SIG-M5 treated with dmso at 0.1 percent for 504 hours (cell line): ENCODE measurements around the gene GFRAL.
"Not testable (repeated sequence)": the region's sequence is repeated elsewhere in the genome, so short reads cannot be mapped to it uniquely, and the experiment has no call there.

Experiments
- DNase-seq: peaks from one replicate; lab custom pipeline; 2025; ENCODE audit not compliant: unreplicated experiment; lab: John Stamatoyannopoulos, UW

The GFRAL gene, protein sequence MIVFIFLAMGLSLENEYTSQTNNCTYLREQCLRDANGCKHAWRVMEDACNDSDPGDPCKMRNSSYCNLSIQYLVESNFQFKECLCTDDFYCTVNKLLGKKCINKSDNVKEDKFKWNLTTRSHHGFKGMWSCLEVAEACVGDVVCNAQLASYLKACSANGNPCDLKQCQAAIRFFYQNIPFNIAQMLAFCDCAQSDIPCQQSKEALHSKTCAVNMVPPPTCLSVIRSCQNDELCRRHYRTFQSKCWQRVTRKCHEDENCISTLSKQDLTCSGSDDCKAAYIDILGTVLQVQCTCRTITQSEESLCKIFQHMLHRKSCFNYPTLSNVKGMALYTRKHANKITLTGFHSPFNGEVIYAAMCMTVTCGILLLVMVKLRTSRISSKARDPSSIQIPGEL

DNA sequence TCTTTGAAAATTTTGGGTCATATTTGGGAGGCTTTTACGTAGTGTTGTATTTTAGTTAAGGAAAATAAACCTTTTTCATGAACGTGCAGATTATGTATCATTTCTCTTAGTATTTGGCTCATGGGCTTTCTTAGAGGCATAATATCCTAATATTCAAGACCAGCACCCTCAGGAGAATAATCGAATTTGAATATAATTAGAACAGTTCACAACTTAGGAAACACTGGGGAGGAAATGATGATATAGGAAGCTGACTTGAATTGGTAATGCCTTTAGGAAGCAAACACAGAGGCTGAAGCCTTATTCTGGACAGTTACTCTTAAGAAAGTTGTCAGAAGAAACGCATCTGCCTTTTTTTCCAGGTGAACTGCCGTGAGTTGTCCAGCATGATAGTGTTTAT is at the start of gene GFRAL:
TSS of gene GFRAL (plus strand) at position 301 of the 400 bp plus-strand sequence. CDS start at position 387, 86 bp downstream.
- DNase-seq, result no peak

DNA sequence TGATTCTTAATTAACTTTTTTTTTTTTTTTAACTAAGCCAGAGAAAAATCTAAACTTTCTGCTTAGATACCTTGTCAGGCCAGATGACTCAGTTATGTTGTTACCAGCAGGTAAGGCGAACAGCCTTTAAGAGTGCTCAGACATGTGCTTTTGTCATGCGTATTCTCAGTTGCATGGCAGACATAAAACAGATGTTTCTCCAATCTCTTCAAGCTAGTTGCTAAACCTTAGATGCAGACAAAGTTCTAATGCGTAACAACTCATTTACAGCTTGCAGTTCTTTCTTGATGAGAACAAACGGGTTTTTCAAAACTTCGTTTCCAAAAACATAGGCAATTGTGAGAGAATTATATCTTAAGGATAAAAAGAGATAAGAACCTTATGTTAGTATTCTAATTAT is 49.6 kb upstream of the GFRAL start:
- no peak for DNase-seq

DNA sequence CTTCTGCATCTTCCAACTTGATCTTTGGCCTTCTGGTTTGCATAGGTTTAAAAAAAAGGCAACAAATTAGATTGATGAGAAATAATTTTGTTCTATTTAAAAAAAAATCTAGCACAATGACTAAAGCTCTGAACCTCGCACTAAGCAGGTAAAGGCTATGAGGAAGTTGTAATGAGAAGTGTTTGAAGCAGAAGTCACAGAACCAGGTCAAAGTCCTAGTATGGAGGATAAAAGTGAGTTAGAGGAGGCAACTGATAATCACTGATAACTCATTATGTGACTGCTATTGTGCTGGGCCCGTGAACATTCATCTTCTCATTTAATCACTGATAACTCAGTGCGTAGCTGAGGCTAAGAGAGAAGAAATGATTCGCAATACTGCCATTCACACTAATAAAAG is 46.1 kb upstream of the GFRAL start:
- no peak for DNase-seq

DNA sequence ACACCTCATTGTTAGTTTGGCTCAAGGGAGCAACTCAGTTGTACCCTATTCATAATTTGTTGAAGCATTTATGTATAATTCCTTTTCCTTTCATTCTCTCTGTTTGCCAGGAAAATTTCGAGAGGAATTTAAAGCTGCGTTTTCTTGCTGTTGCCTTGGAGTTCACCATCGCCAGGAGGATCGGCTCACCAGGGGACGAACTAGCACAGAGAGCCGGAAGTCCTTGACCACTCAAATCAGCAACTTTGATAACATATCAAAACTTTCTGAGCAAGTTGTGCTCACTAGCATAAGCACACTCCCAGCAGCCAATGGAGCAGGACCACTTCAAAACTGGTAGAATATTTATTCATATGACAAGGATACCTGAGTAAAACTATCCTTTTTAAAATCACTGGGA is 45.2 kb upstream of the GFRAL start:
- DNase-seq, result no peak

DNA sequence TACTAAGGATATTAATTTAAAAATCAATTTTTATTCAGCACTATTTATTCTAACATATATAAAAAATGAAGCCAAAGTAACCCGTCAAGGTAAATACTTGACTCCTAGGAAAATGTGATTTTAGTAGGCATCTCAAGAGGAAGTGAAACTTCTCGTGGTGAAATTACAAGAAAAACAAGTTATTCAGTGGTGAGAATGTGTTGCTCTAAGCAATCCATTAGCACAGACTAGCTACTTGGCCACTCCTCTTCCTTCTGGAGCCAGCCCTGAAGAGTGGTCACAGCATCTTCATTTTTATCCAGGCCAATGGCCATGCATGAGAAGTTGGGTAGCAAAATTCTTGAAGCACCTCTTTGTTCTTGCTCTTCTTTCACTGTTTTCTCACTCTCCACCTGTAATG is 40.4 kb upstream of the GFRAL start:
- DNase-seq, result peak; percentile 48

DNA sequence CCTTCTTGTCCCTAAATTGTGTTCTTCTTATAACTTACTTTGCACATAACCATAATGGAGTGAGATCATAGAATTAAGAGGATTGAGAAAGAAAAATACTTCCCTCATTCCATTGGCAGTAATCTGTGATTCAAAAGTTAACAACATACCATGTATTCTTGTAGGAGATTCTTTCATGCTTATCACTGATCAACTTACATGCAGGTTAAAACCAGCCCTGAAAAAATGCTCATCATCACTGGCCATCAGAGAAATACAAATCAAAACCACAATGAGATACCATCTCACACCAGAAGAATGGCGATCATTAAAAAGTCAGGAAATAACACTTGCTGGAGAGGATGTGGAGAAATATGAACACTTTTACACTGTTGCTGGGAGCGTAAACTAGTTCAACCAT is 36.5 kb upstream of the GFRAL start:
- DNase-seq, result no peak

DNA sequence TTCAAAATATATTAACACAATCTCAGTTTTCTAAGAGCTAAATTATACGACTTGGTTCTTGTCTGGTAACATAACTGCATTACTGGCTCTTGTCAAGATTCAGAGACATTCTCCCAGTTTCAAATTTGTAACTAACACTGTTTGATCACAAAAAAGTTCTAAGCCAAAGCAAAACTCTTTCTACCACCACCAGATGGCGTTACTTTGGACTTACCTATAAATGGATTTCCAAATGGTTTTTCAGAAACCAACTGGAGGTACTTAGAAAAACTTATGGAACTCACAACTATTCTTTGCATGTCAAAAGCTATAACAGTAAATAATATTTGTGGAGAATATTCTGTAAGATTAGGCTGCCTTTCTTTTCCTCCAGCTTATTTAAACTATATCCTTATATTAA is 34.2 kb upstream of the GFRAL start:
- peak; percentile 13 for DNase-seq

DNA sequence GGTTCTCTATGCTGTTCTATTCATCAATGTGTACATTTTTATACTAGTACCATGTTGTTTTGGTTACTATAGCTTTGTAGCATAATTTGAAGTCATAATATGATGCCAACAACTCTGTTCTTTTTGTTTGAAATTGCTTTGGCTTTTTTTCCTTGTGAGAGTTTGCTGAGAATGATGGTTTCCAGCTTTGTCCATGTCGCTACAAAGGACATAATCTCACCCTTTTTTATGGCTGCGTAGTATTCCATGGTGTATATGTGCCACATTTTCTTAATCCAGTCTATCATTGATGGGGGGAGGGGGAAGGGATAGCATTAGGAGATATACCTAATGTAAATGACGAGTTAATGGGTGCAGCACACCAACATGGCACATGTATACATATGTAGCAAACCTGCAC is 30.1 kb upstream of the GFRAL start:
- not testable (repeated sequence) for DNase-seq

DNA sequence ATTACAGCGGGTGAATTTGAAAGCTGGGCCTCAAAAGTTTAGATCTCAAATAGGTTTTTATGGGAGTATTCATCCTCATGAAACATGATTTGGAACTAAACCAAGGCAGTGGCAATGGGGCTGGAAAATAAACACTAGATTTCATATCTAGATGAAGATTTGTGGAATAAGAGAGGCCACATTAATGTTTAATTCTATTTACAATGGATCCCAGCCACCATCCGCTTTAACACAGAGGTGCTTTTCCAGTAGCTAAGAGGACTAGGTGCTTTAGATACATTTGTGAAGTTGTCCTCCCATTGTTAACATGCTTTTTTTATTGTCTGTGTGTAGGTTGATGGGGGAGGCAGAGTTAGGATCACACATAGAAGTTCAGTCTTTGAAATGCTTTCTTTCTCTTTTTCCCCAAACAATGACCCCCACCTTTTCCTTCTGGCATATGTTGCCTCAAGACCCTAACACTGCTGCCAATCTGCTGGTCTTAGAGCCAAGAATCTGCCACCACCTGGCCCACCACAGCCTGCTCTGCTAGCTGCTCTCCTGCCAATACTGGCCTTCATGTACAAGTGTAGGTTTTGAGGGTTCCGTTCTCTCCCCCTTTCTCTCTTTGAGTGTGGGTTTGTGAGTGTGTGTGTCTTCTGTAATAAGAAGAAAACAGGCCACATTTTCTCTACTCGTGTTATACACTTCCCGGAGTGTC is 27.8 kb upstream of the GFRAL start:
- DNase-seq, result no peak

DNA sequence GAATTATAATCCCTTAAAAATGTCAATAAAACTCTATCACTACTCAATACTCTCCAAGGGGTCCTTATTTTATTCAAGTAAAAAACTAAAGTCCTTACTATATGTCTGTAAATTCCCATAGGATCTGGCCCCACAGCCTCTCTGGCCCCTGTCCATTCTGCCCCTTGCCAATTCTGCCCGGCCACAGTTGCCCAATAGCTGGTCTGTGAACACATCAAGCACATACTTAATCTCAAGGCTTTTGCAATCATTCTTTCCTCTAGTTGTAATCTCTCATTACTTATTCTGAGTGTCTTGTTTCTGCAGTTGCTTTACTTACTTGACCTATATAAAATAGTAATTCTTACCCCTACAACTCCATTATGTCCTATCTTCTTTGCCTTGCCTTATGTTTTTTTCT is 22.5 kb upstream of the GFRAL start:
- DNase-seq, result no peak

DNA sequence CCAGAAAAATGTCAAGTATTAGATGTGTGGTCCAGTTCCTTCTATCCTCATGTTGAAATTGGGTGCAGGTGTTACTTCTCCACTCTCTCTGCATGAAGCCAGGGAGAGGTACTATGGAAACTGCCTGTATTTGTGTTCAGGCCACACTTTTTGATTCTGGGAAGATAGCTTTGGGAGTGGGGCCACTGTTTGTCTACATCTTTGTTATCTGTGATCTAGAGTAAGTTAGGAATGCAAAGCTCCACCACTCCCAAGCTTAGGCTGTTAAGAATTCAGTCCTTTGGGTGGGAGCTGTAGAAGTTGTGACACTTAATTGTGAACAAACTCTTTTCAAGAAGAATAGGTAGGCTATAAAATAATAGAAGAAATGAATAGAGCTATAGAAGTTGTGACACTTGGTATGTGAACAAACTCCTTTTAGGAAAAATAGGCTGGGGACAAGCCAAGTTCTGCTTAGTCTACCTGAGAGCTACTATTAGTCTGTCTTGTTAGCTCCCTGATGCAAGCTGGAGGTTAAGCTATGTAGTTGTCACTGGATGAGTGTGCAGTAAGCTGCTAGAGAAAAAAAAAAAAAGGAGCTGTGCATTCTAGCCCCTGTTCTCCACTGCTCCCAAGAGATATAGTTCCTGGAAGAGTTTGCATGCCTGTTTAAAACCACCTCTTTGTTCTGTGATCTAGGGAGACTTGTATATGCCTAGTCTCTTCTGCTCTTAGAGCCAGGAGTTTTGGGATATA is 7.1 kb upstream of the GFRAL start:
- DNase-seq, result no peak

DNA sequence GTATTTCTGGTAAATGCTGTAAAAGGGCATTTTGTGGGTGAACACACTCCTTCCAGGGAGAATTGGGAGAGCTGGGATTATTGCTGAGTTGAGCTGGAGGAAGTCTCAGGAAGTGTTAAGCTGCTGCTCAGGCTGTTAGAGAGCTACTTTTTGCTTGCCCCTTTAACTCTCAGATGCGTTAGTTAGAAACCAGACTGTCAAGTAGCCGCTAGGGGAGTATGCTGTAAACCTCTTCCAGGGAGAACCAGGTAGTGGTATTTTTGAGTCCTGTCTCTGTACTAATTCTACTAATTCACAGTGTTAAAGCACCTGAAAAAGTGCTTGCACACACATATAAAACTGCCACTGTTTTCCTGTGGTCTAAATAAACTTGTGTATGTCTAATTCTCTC is 6.6 kb upstream of the GFRAL start:
- no peak for DNase-seq

DNA sequence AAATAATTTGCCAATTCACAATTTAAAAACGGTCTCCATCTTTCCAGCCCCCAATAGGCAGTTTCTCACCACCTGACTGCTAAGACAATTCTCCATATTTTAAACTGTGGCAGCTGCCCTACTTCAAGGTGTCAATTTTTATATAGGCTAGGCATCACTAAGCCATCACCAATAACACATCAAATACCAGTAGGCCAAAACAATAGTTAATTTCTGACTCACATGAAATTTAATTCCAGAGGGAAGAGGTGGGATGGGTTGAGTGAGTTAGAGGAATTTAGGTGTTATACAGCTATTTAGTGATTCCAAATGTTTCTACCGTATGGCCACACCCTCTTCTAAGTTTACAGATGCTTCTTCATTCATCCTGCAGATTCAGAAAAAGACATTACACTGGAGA is 49.9 kb downstream of the GFRAL start:
- DNase-seq, result no peak

DNA sequence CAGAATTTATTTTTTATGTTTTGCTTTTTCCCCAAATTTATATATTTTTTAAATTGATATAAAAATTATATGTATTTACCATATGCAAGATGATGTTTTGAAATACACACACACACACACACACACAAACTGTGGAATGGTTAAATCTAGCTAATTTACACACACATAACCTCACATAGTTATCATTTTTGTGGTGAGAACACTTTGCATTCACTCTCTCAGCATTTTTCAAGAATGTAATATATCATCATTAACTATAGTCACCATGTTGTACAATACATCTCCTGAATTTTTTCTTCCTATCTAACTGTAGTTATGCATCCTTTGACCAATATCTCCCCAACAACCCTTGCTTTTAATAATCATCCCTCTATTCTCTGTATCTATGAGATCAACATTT is 52.2 kb downstream of the GFRAL start:
- no peak for DNase-seq

DNA sequence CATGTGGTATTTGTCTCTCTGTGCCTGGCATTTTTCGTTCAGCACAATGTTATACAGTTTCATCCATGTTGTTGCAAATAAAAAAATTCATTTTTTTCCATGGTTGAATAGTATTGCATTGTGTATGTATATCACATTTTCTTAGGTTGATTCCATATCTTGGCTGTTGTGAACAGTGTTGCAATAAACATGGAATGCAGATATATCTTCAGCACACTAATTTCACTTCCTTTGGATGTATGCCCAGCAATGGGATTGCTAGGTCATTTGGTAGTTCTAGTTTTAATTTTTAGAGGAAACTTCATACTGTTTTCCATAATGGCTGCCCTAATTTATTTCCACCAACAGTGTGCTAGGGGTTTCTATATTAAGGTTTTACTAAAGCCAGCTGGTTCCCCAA is 52.6 kb downstream of the GFRAL start:
- DNase-seq, result no peak

DNA sequence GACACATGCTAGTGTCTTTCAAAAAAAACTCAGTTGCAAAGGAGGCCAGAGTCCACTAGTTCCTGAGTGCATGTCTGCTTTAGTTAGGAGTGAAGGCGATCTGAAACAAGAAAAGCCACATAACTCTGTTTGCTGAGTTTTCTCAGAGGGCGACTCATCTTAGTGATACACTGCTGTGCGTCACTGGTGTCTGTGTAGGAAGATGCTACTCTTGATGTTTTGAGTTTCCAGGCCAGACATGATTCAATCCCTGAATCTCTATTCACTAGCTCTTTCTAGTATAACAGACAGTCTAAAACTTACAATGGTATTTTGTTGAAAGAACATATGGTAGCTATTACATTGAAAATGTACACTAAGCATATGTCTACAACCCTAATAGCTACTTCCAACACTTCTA is 60.9 kb downstream of the GFRAL start:
- DNase-seq, result no peak

DNA sequence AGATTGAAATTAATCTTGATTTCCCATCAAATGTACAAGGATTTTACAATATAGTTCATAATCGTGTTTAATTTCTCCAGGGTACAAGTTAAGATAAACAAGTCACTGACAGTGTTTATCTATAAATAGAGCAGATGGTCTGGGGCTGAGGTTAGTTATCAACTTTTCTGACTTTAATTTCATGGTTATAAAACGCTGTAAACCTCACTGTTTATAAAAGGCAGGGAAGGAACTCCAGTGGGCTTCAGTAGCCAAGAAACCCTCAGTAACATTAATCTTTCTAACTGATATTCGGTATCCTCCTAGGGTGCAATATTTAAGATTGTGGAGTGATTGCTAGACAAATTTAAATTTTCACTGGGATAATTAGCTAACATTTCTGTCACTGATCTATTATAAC is 68.6 kb downstream of the GFRAL start:
- no peak for DNase-seq

DNA sequence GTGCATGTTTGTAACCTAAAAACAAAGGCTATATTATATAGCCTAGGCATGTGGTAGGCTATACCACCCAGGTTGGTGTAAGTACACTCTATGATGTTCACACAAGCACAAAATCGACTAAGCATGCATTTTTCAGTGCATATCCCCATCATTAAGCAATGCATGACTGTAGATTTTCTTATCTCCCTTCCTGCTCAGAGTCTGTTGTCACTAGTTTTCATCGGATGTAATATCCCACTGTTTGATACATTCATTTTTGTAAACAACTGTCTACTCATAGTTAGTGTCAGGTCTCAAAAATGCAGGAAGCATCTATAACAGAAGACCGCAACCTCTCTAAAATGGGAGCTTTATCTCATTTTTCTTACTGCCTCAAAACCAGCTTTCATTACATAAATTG is 70.7 kb downstream of the GFRAL start:
- DNase-seq, result no peak

DNA sequence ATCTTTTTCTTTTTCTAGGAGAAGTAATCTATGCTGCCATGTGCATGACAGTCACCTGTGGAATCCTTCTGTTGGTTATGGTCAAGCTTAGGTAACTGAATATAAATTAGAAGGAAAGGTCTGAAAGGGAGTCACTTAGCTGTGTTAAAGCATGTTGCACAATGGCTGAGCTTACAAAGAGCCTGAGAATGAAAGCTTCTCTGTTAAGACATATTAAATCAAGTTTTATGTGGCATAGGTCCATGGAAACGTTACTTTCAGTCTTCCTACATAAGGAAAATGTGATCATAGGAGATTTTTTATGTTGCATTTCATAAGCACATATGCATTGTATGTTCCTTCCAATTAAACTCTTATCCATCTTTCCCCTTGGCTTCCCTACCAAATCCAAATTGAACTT is 72.1 kb downstream of the GFRAL start:
- no peak for DNase-seq

DNA sequence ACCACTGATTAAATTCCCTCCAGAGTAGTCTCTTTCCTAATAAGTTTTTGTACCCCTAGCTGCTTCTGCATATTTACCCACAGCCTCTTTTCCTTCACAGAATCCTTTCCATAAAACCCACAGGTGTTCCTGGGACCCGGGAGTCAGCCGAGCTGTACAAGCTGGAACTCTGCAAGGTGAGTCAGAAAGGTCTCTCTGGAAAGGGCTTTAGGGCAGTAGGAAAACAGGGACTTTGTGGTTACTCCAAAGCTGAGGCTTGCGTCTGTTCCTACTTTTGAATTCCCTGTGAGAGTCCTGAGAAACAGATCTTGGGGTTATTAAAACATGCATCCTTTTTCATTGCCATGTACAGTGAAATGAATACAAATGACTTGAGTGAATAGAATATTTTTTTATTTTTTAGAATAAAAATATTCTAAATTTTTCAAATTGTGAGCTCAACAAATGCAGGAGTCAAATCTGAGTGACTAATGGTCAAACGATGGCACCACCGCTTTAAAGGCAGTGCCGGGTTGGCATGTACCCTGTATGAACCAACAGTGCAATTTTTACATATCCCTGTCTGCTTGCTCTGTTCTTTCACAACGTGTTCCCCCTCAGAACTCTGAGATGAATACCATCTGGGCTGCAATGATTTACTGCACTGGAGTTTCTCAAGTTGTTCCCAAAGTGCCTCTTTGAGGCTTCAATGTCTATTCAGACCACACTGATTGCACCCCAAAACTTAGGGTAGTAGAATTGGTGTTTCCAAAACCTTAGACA is 78.4 kb downstream of the GFRAL start:
- DNase-seq, result no peak

DNA sequence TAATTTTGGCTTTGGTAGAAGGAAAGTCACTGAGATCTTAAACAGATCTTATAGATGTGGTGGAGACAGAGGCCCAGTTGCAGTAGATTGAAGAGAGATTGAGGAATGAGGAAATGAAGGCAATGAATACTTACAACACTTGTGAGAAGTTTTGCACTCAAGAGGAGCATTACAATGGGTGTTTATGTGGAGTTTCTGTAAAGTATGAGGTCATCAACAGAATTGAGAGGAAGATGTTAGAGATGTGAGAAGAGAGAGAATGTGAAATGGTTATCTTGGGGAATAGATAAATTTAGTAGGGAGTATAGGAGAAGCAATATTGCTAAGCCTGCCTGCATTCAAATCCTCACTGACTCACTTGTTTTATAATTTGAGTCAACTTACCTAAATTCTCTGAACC is 83.4 kb downstream of the GFRAL start:
- DNase-seq, result no peak
